Measurements from ENCODE around the gene RAD50. TPM values are rescaled to one million over a fixed set of nuclear protein-coding genes. Genes with fewer than 3 reads are reported as not detected.

Gene RAD50
- total RNA-seq, 6 experiments from 2014 or later = 11.6 to 27.7 (median 12.8) TPM

DNA sequence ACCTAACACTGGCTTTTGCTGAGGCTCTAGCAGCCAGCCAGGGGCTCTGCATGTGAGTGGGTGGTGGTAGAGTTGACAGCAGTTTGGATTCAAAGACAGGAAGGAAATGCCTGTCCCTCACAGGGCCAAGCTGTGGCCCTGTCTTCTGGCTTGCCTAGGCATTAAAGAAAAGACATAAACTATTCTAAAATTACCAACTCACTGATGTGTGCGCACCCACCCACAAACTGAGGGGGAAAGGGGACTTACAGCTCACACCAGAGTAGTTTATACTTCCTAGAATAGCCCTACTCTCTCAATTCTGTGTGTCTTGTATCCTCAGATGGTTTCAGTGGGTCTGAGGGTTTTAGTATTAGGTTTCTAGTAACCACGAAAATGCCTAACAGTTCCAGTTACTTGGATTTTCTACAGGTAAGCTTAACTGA is 82.9 kb downstream of the RAD50 start:
- no peak overlapping the region for H3K27ac Mint-ChIP-seq
- DNase-seq = no peak
- no peaks in the 10 kb centered on the region; the same call in 1 of the 2 replicates for H3K36me3 Mint-ChIP-seq (ENCODE audit: low read depth)
- H3K27me3 Mint-ChIP-seq (ENCODE audit: insufficient read depth) = peaks cover 1% of the 10 kb centered on the region; the same call in 1 of the 2 replicates
- no peaks in the 10 kb centered on the region for H3K9me3 Mint-ChIP-seq
- no peaks in the 10 kb centered on the region for H3K4me1 Mint-ChIP-seq (ENCODE audit: low read depth)
- H3K4me3 Mint-ChIP-seq = no peak overlapping the region
- TF ChIP-seq CTCF (IDR thresholded peaks at IDR 0.05) = no peak

DNA sequence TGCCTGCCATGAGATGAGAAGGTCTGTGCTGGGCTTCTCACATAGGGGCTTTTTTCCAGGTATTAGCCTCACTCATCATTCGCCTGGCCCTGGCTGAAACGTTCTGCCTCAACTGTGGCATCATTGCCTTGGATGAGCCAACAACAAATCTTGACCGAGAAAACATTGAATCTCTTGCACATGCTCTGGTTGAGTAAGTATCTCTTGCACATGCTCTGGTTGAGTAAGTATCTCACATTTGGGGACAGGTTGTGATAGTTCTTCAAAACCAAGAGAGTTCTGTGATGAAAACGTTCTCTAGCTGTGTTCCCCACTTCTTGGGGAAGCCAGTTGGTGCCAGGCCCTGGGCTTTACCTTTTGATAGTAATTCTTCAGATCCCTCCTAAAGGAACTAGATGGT is 83.8 kb downstream of the RAD50 start:
- no peak for DNase-seq
- Mint-ChIP-seq H3K27ac (no peak overlapping the region), H3K27me3 (ENCODE audit: insufficient read depth) (peaks cover 1% of the 10 kb centered on the region), H3K36me3 (ENCODE audit: low read depth) (no peaks in the 10 kb centered on the region; the same call in 1 of the 2 replicates), H3K9me3 (no peaks in the 10 kb centered on the region), H3K4me1 (ENCODE audit: low read depth) (no peaks in the 10 kb centered on the region), H3K4me3 (no peak overlapping the region)
- TF ChIP-seq CTCF (IDR thresholded peaks at IDR 0.05) = no peak

DNA sequence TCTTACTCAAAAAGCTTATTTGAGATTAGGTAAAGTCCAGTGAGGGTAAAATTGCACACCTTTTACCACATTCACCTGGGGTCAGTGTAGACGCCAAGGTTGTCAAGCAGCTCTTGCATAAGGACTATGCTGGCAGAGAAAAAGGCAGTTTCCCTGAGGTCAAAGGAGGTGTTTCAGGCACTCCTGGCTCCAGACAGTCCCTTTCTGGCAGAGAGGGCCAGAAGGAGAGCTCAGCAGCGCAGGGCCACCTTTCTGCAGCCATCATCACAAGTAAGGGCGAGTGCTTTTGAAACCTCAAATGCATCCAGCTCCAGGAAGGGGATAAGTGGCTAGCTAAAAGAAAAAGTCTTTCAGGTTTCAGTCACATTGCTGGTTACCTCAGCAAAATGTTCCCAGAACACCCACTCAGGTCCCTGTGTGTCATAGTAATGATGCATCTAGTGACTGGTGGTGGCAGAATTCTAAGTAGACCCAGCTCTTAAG is 84.5 kb downstream of the RAD50 start:
- Mint-ChIP-seq H3K4me3 (no peak overlapping the region), H3K4me1 (ENCODE audit: low read depth) (no peaks in the 10 kb centered on the region)

GRCh38 chr5:132641841-132642240 is 85.1 kb downstream of the RAD50 start:
- H3K9me3 Mint-ChIP-seq = no peaks in the 10 kb centered on the region

More for the DNA sequence above, 84.5 kb downstream of the RAD50 start:
- Mint-ChIP-seq H3K9me3 (no peaks in the 10 kb centered on the region), H3K27me3 (ENCODE audit: insufficient read depth) (peaks cover 1% of the 10 kb centered on the region), H3K27ac (no peak overlapping the region), H3K36me3 (ENCODE audit: low read depth) (no peaks in the 10 kb centered on the region; the same call in 1 of the 2 replicates)
- no peak for DNase-seq
- TF ChIP-seq CTCF (IDR thresholded peaks at IDR 0.05) = no peak

DNA sequence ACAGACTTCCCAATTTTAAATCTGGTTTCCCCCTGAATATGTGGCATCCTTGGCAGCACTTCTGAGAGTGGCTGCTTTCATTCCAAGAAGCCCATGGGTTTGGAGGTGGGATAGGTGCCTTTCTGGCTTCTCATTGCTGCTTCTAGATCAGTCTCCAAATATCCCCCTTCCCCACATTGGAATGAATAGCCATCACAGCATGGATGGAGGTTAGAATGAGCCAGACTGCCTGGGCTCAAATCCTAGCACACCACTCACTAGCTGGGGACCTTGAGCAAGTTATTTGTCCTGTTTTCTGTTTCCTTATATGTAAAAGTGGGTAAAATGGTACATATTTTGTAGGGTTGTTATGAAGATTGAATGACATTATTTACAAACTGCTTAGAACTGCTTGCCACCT is 87.4 kb downstream of the RAD50 start:
- H3K36me3 Mint-ChIP-seq (ENCODE audit: low read depth) = no peaks in the 10 kb centered on the region; the same call in 1 of the 2 replicates
- DNase-seq = no peak
- no peaks in the 10 kb centered on the region for H3K9me3 Mint-ChIP-seq
- H3K4me1 Mint-ChIP-seq (ENCODE audit: low read depth) = no peaks in the 10 kb centered on the region
- no peak overlapping the region for H3K4me3 Mint-ChIP-seq
- no peak for TF ChIP-seq CTCF (IDR thresholded peaks at IDR 0.05)
- H3K27me3 Mint-ChIP-seq (ENCODE audit: insufficient read depth) = peaks cover 8% of the 10 kb centered on the region
- H3K27ac Mint-ChIP-seq = no peak overlapping the region

More at GRCh38 chr5:132641841-132642240, 85.1 kb downstream of the RAD50 start:
- Mint-ChIP-seq H3K36me3 (ENCODE audit: low read depth) (no peaks in the 10 kb centered on the region; the same call in 1 of the 2 replicates), H3K27me3 (ENCODE audit: insufficient read depth) (peaks cover 1% of the 10 kb centered on the region), H3K27ac (no peak overlapping the region), H3K4me1 (ENCODE audit: low read depth) (no peaks in the 10 kb centered on the region), H3K4me3 (no peak overlapping the region)
- TF ChIP-seq CTCF (IDR thresholded peaks at IDR 0.05) = no peak
- DNase-seq = no peak

Data from HFFc6 (cell line).